ENCODE data around the gene AMDHD1.
A peak's percentile ranks its signal among the peaks of the same experiment; 100 is the strongest.

AMDHD1 gene

GRCh38 chr12:95943330-95943842 is at the start of gene AMDHD1:
AMDHD1 (plus strand) TSS chr12:95943331; CDS start chr12:95943399, 68 bp downstream.
- peak within 1 kb of the TSS; percentile 78 to 79 for H3K9ac ChIP-seq (ENCODE audit: low read length in 2 of 2)

GRCh38 chr12:95896846-95897245 is 46.3 kb upstream of the AMDHD1 start:
- Histone ChIP-seq H3K4me3 (ENCODE audit: low read length in 2 of 2) (no peak overlapping the region), H3K4me1 (ENCODE audit: control insufficient read depth, insufficient read depth, low read length) (no peaks in the 10 kb centered on the region), H3K36me3 (ENCODE audit: control insufficient read depth in 2 of 2, insufficient read depth in 2 of 2, low read length in 2 of 2) (no peaks in the 10 kb centered on the region), H3K27ac (ENCODE audit: low read length) (no peak overlapping the region), H3K9ac (ENCODE audit: low read length in 2 of 2) (no peak overlapping the region), H3K27me3 (ENCODE audit: control insufficient read depth in 1 of 2, insufficient read depth in 2 of 2, low read length in 2 of 2) (no peaks in the 10 kb centered on the region), H3K9me3 (ENCODE audit: control insufficient read depth in 2 of 2, low read length in 2 of 2) (no peaks in the 10 kb centered on the region)

More at GRCh38 chr12:95943330-95943842, at the start of gene AMDHD1:
- Histone ChIP-seq H3K4me1 (ENCODE audit: control insufficient read depth, insufficient read depth, low read length) (peaks cover 6% of the 10 kb centered on the region), H3K4me3 (ENCODE audit: low read length in 2 of 2) (peak within 1 kb of the TSS; percentile 85 to 95), H3K9me3 (ENCODE audit: control insufficient read depth in 2 of 2, low read length in 2 of 2) (no peaks in the 10 kb centered on the region), H3K36me3 (ENCODE audit: control insufficient read depth in 2 of 2, insufficient read depth in 2 of 2, low read length in 2 of 2) (no peaks in the 10 kb centered on the region), H3K27ac (ENCODE audit: low read length) (peak within 1 kb of the TSS; percentile 42), H3K27me3 (ENCODE audit: control insufficient read depth in 1 of 2, insufficient read depth in 2 of 2, low read length in 2 of 2) (no peaks in the 10 kb centered on the region)

DNA sequence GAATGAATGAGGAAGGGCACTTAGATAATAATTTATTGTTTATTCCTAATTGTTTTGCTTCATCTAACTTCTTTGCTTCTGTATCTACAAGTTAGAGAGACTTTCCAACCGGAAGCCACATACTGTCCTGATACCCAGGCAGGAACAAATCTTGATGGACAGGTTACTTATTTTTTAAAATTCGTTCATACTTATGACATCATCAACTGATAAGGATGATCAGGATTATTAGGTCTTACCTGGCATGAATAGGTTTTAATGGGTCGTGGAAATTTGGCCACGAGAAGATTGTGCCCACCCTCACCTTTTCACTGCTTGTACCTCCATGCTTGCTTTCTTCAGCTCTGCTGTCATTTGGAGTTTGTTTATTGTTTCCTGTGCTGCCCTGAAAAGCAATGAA is 45.0 kb upstream of the AMDHD1 start:
- no peaks in the 10 kb centered on the region for H3K27me3 ChIP-seq (ENCODE audit: control insufficient read depth in 1 of 2, insufficient read depth in 2 of 2, low read length in 2 of 2)
- H3K9ac ChIP-seq (ENCODE audit: low read length in 2 of 2), result no peak overlapping the region
- no peak overlapping the region for H3K27ac ChIP-seq (ENCODE audit: low read length)
- no peaks in the 10 kb centered on the region for H3K4me1 ChIP-seq (ENCODE audit: control insufficient read depth, insufficient read depth, low read length)
- no peak overlapping the region for H3K4me3 ChIP-seq (ENCODE audit: low read length in 2 of 2)
- no peaks in the 10 kb centered on the region for H3K36me3 ChIP-seq (ENCODE audit: control insufficient read depth in 2 of 2, insufficient read depth in 2 of 2, low read length in 2 of 2)
- H3K9me3 ChIP-seq (ENCODE audit: control insufficient read depth in 2 of 2, low read length in 2 of 2), result no peaks in the 10 kb centered on the region

DNA sequence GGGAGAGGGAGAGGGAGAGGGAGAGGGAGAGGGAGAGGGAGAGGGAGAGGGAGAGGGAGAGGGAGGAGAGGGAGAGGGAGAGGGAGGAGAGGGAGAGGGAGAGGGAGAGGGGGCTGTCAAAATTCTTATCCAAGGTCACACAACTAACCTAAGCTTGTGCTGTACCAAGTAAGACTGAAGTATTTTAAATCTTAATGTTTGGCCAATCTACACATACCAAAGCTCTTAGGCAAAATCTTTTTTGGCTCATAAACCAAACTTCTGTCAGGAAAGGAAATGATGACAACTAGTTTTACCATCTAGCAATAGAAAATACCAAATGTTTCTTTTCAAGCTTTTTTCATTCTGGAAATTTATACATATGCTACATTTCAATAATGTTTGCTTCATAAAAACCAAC is 34.6 kb upstream of the AMDHD1 start:
- Histone ChIP-seq H3K36me3 (ENCODE audit: control insufficient read depth in 2 of 2, insufficient read depth in 2 of 2, low read length in 2 of 2) (no peaks in the 10 kb centered on the region), H3K4me3 (ENCODE audit: low read length in 2 of 2) (no peak overlapping the region), H3K9me3 (ENCODE audit: control insufficient read depth in 2 of 2, low read length in 2 of 2) (no peaks in the 10 kb centered on the region), H3K4me1 (ENCODE audit: control insufficient read depth, insufficient read depth, low read length) (no peaks in the 10 kb centered on the region), H3K27ac (ENCODE audit: low read length) (no peak overlapping the region), H3K9ac (ENCODE audit: low read length in 2 of 2) (no peak overlapping the region), H3K27me3 (ENCODE audit: control insufficient read depth in 1 of 2, insufficient read depth in 2 of 2, low read length in 2 of 2) (no peaks in the 10 kb centered on the region)

- no peaks in the 10 kb centered on the region for H3K4me1 ChIP-seq (ENCODE audit: control insufficient read depth, insufficient read depth, low read length)
- no peaks in the 10 kb centered on the region for H3K27me3 ChIP-seq (ENCODE audit: control insufficient read depth in 1 of 2, insufficient read depth in 2 of 2, low read length in 2 of 2)
- H3K27ac ChIP-seq (ENCODE audit: low read length), result no peak overlapping the region
- no peak overlapping the region for H3K4me3 ChIP-seq (ENCODE audit: low read length in 2 of 2)
- no peak overlapping the region for H3K9ac ChIP-seq (ENCODE audit: low read length in 2 of 2)
- no peaks in the 10 kb centered on the region for H3K36me3 ChIP-seq (ENCODE audit: control insufficient read depth in 2 of 2, insufficient read depth in 2 of 2, low read length in 2 of 2)
- no peaks in the 10 kb centered on the region for H3K9me3 ChIP-seq (ENCODE audit: control insufficient read depth in 2 of 2, low read length in 2 of 2)
Measured at GRCh38 chr12:95909871-95910270, 33.3 kb upstream of the AMDHD1 start.

- no peak overlapping the region for H3K4me3 ChIP-seq (ENCODE audit: low read length in 2 of 2)
- no peaks in the 10 kb centered on the region for H3K36me3 ChIP-seq (ENCODE audit: control insufficient read depth in 2 of 2, insufficient read depth in 2 of 2, low read length in 2 of 2)
- no peak overlapping the region for H3K9ac ChIP-seq (ENCODE audit: low read length in 2 of 2)
- H3K27me3 ChIP-seq (ENCODE audit: control insufficient read depth in 1 of 2, insufficient read depth in 2 of 2, low read length in 2 of 2), result no peaks in the 10 kb centered on the region
- no peak overlapping the region for H3K27ac ChIP-seq (ENCODE audit: low read length)
- no peaks in the 10 kb centered on the region for H3K9me3 ChIP-seq (ENCODE audit: control insufficient read depth in 2 of 2, low read length in 2 of 2)
- no peaks in the 10 kb centered on the region for H3K4me1 ChIP-seq (ENCODE audit: control insufficient read depth, insufficient read depth, low read length)
Measured at GRCh38 chr12:95918194-95918993, 24.7 kb upstream of the AMDHD1 start.

GRCh38 chr12:95919110-95919509 is 24.0 kb upstream of the AMDHD1 start:
- Histone ChIP-seq H3K27me3 (ENCODE audit: control insufficient read depth in 1 of 2, insufficient read depth in 2 of 2, low read length in 2 of 2) (no peaks in the 10 kb centered on the region), H3K27ac (ENCODE audit: low read length) (no peak overlapping the region), H3K4me1 (ENCODE audit: control insufficient read depth, insufficient read depth, low read length) (no peaks in the 10 kb centered on the region), H3K9me3 (ENCODE audit: control insufficient read depth in 2 of 2, low read length in 2 of 2) (no peaks in the 10 kb centered on the region), H3K9ac (ENCODE audit: low read length in 2 of 2) (no peak overlapping the region), H3K36me3 (ENCODE audit: control insufficient read depth in 2 of 2, insufficient read depth in 2 of 2, low read length in 2 of 2) (no peaks in the 10 kb centered on the region), H3K4me3 (ENCODE audit: low read length in 2 of 2) (no peak overlapping the region)

- Histone ChIP-seq H3K27me3 (ENCODE audit: control insufficient read depth in 1 of 2, insufficient read depth in 2 of 2, low read length in 2 of 2) (no peaks in the 10 kb centered on the region), H3K4me1 (ENCODE audit: control insufficient read depth, insufficient read depth, low read length) (no peaks in the 10 kb centered on the region), H3K36me3 (ENCODE audit: control insufficient read depth in 2 of 2, insufficient read depth in 2 of 2, low read length in 2 of 2) (no peaks in the 10 kb centered on the region), H3K27ac (ENCODE audit: low read length) (no peak overlapping the region), H3K4me3 (ENCODE audit: low read length in 2 of 2) (no peak overlapping the region), H3K9me3 (ENCODE audit: control insufficient read depth in 2 of 2, low read length in 2 of 2) (no peaks in the 10 kb centered on the region), H3K9ac (ENCODE audit: low read length in 2 of 2) (no peak overlapping the region)
Measured at GRCh38 chr12:95922231-95922630, 20.9 kb upstream of the AMDHD1 start.

- Histone ChIP-seq H3K27me3 (ENCODE audit: control insufficient read depth in 1 of 2, insufficient read depth in 2 of 2, low read length in 2 of 2) (no peaks in the 10 kb centered on the region), H3K4me3 (ENCODE audit: low read length in 2 of 2) (no peak overlapping the region), H3K4me1 (ENCODE audit: control insufficient read depth, insufficient read depth, low read length) (peaks cover 6% of the 10 kb centered on the region), H3K36me3 (ENCODE audit: control insufficient read depth in 2 of 2, insufficient read depth in 2 of 2, low read length in 2 of 2) (no peaks in the 10 kb centered on the region), H3K27ac (ENCODE audit: low read length) (no peak overlapping the region), H3K9me3 (ENCODE audit: control insufficient read depth in 2 of 2, low read length in 2 of 2) (no peaks in the 10 kb centered on the region), H3K9ac (ENCODE audit: low read length in 2 of 2) (no peak overlapping the region)
Measured at GRCh38 chr12:95940514-95940913, 2.6 kb upstream of the AMDHD1 start.

DNA sequence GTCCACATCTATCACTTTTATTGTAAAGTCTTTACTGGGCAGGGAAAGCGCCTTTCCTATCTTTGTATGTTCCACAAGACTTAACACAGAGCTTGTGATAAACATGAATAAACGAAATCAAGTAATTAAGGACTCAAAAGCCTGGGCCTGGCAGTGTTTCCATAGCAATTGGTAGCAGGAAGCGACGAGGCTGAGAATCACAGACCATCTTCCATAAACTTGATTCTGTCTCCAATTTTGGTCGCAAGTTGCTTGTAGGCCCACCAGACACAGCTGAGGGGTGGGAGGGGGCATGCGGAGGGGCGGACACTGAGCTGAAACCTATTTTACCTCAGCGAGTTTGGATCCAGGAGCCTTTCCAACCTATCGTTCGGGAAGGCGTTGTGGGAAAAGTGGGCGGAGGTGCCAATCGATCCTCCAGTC is 1.0 kb upstream of the AMDHD1 start:
- Histone ChIP-seq H3K9me3 (ENCODE audit: control insufficient read depth in 2 of 2, low read length in 2 of 2) (no peaks in the 10 kb centered on the region), H3K4me1 (ENCODE audit: control insufficient read depth, insufficient read depth, low read length) (peaks cover 6% of the 10 kb centered on the region), H3K4me3 (ENCODE audit: low read length in 2 of 2) (peak overlapping the region; percentile 85 to 95), H3K36me3 (ENCODE audit: control insufficient read depth in 2 of 2, insufficient read depth in 2 of 2, low read length in 2 of 2) (no peaks in the 10 kb centered on the region), H3K27me3 (ENCODE audit: control insufficient read depth in 1 of 2, insufficient read depth in 2 of 2, low read length in 2 of 2) (no peaks in the 10 kb centered on the region), H3K27ac (ENCODE audit: low read length) (peak overlapping the region; percentile 42), H3K9ac (ENCODE audit: low read length in 2 of 2) (peak overlapping the region; percentile 78 to 79)
